Activated CD4-positive, alpha-beta T cell treated with anti-CD3 and anti-CD28 coated beads for 1 hour (primary cell): ENCODE results near the gene DUOXA2.
"Not testable (repeated sequence)": the region's sequence is repeated elsewhere in the genome, so short reads cannot be mapped to it uniquely, and the experiment has no call there.

Source experiments
- DNase-seq: peaks from one replicate; pipeline ENCODE4 v3.0.0-alpha.2; 2020

Gene DUOXA2

GRCh38 chr15:45118131-45118588 is 4.0 kb downstream of the DUOXA2 start:
- peak; percentile 72 for DNase-seq

DNA sequence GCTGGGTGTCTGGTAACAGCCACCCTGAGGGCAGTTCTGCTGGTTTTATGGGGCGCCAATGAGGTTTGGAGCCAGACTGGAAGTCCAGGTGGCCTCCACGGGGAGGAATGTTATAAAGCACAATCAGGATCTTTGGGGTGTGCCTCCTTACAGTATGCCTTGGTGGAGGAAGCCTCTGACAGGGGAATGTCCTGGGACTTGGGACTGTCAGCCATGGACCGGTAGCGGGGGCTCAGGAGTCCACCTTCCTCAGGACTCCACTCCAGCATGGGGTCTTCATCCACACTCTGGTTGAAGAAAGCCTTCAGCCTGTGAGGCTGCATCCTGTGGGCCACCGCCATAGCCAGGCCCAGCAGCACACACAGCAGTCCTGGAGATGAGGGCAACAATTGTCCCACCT is 4.9 kb downstream of the DUOXA2 start:
- DNase-seq, result no peak

GRCh38 chr15:45120081-45120972 is 6.2 kb downstream of the DUOXA2 start:
- DNase-seq, result no peak

DNA sequence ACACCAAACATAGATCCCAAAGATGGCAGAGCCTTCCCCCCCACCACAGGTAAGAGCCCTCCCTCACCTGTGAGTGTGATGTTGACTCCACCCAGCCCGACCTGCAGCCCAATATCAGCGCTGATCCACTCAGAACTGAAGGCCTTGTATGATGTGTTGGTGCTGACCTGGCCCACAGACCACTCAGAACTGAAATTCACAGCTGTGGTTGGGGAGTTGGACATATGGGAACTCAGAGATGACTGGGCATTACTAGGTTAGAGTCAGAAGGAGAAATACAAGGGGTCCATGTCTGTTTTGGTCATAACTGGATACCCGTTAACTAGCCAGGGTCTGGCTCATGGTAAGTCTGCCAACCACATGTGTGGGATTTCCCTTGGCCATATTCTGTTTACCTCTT is 6.9 kb downstream of the DUOXA2 start:
- no peak for DNase-seq

GRCh38 chr15:45121706-45122417 is 7.7 kb downstream of the DUOXA2 start:
- DNase-seq, result no peak

GRCh38 chr15:45122719-45123118 is 8.6 kb downstream of the DUOXA2 start:
- no peak for DNase-seq

DNA sequence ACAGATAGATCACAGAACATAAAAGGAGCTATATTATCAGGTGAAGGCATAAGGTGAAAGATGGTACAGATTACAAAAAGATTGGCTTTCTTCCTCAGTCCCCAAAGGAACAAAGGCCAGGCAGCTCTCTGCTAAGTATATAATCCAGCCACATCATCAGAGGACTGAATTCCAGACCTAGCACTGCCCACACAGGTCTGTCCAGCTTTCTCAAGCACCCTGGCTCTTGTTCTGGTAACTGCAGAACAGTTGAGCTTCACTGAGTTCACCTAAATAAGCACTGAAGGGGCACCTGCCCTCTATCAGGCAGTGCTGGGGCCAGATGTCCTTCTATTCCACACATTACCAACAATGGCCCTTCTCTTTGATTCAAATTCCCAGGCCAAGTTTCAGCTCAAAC is 9.3 kb downstream of the DUOXA2 start:
- DNase-seq, result no peak

DNA sequence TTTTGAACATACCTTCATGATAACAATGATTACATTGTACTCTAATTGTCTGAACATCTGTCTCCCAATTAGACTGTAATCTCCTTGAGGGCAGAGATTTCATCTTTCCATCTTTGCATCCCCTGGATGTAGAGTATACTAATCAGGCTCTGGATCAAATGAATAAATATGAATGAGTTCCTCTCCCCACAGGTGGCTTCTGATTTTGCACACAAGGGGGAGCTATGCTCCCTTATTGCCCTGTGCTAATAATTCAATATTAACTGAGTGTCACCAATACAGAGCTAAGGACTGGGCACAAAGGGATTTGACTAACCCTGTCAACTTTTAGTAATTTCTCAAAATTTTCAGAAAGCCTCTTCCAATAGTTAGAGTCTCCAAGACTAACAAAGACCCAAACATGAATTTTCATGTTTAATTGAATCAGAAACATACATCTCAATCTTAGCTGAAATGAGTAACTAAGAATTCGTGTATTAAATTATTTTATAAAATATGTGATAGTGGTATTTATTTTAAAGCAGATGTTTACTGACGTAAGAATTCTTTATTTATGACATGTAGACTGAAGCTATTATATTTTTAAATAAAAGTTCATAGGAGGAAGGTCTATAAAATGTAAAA is 12.5 kb downstream of the DUOXA2 start:
- DNase-seq, result no peak

DNA sequence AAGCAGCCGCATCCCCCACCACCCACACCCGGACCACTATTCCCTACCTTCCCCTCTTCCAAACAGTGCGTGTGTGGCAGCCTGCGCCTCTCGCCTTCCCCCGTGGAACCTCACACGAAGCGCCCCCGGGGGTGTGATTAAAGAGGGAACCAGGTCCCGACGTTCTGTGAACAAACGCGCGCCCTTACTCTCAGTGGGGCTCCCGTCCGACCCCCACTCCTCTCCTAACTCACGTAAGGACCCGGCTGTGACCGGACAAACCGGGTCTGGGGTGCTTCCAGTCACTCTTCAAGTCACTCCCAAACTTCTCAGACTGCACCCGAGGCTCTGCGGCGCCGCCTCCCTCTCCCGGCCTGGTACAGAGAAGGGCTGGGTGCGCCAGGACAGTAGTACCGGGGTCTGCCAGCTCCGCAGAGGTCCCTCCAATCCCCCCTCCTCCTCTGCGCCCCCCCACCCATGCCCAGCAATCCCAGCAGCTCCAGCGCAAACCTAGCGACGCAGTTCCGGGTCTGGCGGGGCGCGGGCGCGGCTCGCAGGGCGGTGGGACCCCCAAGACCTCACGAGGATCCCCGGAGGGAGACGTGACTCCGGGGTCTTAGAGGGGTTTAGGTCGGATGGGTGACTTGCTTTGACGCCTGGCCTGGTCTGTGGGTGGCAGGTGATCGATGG is 15.0 kb downstream of the DUOXA2 start:
- DNase-seq, result no peak

DNA sequence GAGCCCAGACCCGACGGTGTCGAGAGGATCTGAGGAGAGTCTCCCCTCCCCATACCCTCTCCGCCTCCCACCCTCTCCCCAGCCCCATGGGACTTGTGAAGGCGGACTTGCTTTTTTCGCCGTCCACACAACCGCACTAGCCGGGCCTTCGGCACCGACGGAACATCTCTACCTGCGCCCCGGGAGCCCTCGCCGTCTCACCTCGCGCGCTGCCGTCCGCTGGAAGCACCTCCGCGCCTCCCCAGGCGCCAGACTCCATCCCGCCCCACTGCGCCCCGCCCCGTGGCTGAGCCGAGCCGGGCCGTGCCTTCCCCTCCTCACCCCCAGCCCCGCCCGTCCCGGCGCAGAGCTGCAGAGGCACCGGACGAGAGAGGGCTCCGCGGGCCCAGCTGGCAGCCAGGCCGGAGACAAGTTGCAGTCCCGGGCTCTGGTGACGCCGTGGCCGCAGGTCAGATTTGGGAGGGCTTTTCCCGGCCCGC is 15.6 kb downstream of the DUOXA2 start, which contains the start of the genes DUOX1 and DUOXA1:
TSS of gene DUOX1 (plus strand) at position 344 of the 479 bp plus-strand sequence. CDS start 1,973 bp downstream, outside the sequence.
TSS of gene DUOXA1 (minus strand) at position 229 of the 479 bp plus-strand sequence. CDS start 6,865 bp downstream, outside the sequence.
- no peak for DNase-seq

DNA sequence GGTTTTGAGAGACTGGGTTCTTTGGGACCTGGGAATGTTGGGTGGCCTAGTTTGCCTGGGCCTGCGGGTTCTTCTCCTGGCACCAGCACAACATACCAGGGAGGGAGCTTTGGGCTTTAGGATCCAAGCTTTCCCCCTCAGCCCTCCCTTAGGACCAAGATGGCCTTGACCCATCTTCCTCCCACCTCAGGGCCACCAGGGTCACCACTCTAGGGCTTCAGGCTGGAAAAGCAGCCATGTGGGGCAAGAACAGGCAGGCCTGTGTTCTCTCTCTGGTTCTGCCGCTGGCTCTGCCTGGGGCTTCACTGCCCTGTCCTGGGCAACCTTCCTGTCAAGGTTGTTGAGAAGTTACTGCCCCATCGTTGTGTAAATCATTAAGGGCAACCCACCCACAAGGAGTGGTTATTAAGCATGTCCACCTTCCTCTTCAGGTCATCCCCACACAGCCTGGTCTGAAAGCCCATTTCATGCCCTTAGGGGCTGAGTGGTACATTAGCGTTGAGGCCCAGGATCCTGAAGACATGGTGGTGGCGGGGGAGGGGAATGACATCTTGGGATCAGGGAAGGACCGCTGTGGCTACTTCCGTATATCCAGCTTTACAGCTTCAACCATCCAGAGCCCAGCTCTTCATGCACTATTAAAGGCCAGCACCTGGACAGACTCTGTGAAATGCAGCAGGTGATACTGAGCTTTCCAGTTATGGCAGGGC is 16.3 kb downstream of the DUOXA2 start:
- no peak for DNase-seq

- DNase-seq, result no peak
Measured at GRCh38 chr15:45131510-45131909, 17.4 kb downstream of the DUOXA2 start.

- DNase-seq, result no peak
Measured at GRCh38 chr15:45132844-45133560, 18.9 kb downstream of the DUOXA2 start.

GRCh38 chr15:45133561-45133920 is 19.4 kb downstream of the DUOXA2 start:
- DNase-seq, result no peak

- DNase-seq, result no peak
Measured at GRCh38 chr15:45134046-45134445, 19.9 kb downstream of the DUOXA2 start.

DNA sequence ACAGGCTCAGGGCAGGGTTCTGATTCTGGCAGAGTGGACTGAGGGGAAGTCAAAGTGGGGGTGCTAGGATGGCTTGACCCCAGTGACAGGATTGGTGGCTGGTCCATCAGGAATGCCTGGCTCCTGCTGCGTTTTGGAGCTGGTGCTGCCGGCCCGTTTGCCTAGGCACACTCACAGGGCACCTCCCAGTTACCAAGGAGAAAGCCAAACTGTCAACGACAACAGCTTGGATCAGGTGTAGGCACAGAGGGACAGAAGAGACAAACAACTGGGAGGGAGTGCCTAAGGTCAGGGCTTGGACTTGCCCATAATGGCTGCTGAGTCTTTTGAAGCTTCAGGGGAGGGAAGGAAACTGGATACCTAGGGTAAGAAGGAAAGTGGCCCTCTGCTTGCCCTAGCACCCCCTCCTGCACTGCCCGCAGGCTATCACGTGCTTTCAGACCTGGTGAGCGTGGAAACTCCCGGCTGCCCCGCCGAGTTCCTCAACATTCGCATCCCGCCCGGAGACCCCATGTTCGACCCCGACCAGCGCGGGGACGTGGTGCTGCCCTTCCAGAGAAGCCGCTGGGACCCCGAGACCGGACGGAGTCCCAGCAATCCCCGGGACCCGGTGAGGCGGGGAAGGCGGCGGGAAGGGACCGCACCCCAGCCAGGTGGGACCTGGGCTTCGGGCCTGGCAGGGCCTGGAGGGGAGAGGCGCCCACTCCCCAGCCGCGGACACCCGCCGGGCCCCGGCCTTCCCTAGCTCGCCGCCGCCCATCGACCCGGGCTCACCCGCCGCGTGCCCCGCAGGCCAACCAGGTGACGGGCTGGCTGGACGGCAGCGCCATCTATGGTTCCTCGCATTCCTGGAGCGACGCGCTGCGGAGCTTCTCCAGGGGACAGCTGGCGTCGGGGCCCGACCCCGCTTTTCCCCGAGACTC is 20.8 kb downstream of the DUOXA2 start:
- no peak for DNase-seq

- DNase-seq, result not testable (repeated sequence)
Measured at GRCh38 chr15:45135705-45136377, 21.7 kb downstream of the DUOXA2 start.

DNA sequence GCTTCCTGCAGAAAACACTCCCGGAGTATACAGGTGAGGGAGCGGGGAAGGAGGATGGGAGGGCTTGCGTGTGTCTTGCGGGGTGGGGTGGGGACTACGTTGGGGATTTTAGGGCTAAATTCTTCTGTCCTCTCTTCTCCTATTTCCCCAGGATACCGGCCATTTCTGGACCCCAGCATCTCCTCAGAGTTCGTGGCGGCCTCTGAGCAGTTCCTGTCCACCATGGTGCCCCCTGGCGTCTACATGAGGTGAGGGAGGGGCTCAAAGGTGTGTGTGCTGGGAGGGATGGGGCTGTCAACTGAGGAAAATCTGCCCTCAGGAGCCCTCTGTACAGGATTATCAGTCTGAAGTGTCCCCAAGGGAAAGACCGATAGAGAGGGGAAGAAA is 22.2 kb downstream of the DUOXA2 start:
- no peak for DNase-seq

GRCh38 chr15:45137703-45138102 is 23.6 kb downstream of the DUOXA2 start:
- DNase-seq, result no peak
